GM21529 (cell line): ENCODE data around the gene HTR1D.

Experiments used
- ATAC-seq: cut with Tn5 transposase; IDR thresholded peaks from one replicate; pipeline ENCODE4 v1.9.1; 2021; ENCODE audit not compliant: unreplicated experiment

HTR1D gene

GRCh38 chr1:23187637-23188036 is 29.7 kb downstream of the HTR1D start:
- no peak for ATAC-seq

- ATAC-seq, result no peak
Measured at GRCh38 chr1:23185381-23185780, 31.9 kb downstream of the HTR1D start.

- no peak for ATAC-seq
Measured at GRCh38 chr1:23184212-23184934, 32.9 kb downstream of the HTR1D start.

- ATAC-seq, result no peak
Measured at GRCh38 chr1:23179862-23180261, 37.4 kb downstream of the HTR1D start.

- no peak for ATAC-seq
Measured at GRCh38 chr1:23178950-23179349, 38.4 kb downstream of the HTR1D start.

GRCh38 chr1:23178414-23178813 is 38.9 kb downstream of the HTR1D start:
- ATAC-seq, result no peak

GRCh38 chr1:23177438-23178380 is 39.6 kb downstream of the HTR1D start:
- peak; percentile 74 for ATAC-seq

GRCh38 chr1:23177031-23177430 is 40.3 kb downstream of the HTR1D start:
- ATAC-seq, result no peak

- no peak for ATAC-seq
Measured at GRCh38 chr1:23174426-23175110, 42.7 kb downstream of the HTR1D start.

GRCh38 chr1:23171181-23171755 is 46.0 kb downstream of the HTR1D start:
- no peak for ATAC-seq

GRCh38 chr1:23169727-23170335 is 47.5 kb downstream of the HTR1D start:
- ATAC-seq, result no peak

- no peak for ATAC-seq
Measured at GRCh38 chr1:23169195-23169575, 48.1 kb downstream of the HTR1D start.

GRCh38 chr1:23168445-23169194 is 48.7 kb downstream of the HTR1D start, which contains the start of gene LUZP1:
LUZP1 (minus strand) TSS chr1:23168856.
- ATAC-seq, result peak; percentile 74

GRCh38 chr1:23168079-23168444 is 49.2 kb downstream of the HTR1D start:
- no peak for ATAC-seq

- no peak for ATAC-seq
Measured at GRCh38 chr1:23167353-23168078, 49.8 kb downstream of the HTR1D start.

- no peak for ATAC-seq
Measured at GRCh38 chr1:23166854-23167253, 50.4 kb downstream of the HTR1D start.

- ATAC-seq, result no peak
Measured at GRCh38 chr1:23163395-23163794, 53.9 kb downstream of the HTR1D start.

GRCh38 chr1:23159963-23160877 is 57.1 kb downstream of the HTR1D start:
- ATAC-seq, result no peak
